ENCODE measurements around the gene HTR2A. TPM values are rescaled to one million over a fixed set of nuclear protein-coding genes. Genes with fewer than 3 reads are reported as not detected.

HTR2A gene
- total RNA-seq, 1 donor from 2014 or later: 0.19 TPM

DNA sequence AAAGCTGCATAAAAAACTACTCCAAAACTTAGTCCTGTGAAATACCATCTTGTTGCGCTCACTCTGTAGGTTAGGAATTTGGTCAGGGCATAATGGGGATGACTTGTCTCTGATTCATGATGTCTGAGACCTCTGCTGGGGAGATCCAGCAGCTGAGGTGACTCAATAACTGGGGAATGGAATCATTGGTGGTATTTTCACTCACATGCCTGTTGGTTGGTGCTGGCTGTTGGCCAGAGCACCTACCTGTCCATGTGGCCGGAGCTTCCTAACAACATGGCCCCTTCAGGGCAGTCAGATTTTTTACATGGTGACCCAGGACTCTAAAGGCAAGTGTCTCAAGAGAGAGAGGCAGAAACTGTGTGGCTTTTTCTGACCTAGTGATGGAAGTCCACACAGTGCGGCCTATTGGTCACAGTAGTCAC is 92.5 kb downstream of the HTR2A start:
- Histone ChIP-seq H3K9ac (no peak overlapping the region), H3K27ac (no peak overlapping the region), H3F3A (ENCODE audit: low read depth) (no peaks in the 10 kb centered on the region), H3K36me3 (no peaks in the 10 kb centered on the region), H3K27me3 (no peaks in the 10 kb centered on the region), H3K4me3 (no peak overlapping the region), H3K4me2 (no peak overlapping the region), H2AFZ (replicated peaks) (no peak overlapping the region), H3K9me3 (ENCODE audit: low read depth) (no peaks in the 10 kb centered on the region), H4K20me1 (ENCODE audit: low read depth) (no peaks in the 10 kb centered on the region), H3K4me1 (no peaks in the 10 kb centered on the region), H3K79me2 (ENCODE audit: low read depth) (no peaks in the 10 kb centered on the region)
- no peak for DNase-seq (ENCODE audit: low spot score)
- Mint-ChIP-seq H3K4me3 (no peak overlapping the region), H3K27me3 (ENCODE audit: insufficient read depth, low read depth) (no peaks in the 10 kb centered on the region), H3K36me3 (no peaks in the 10 kb centered on the region), H3K4me1 (no peaks in the 10 kb centered on the region), H3K9me3 (no peaks in the 10 kb centered on the region), H3K27ac (no peak overlapping the region)
- TF ChIP-seq, protein P1, sequence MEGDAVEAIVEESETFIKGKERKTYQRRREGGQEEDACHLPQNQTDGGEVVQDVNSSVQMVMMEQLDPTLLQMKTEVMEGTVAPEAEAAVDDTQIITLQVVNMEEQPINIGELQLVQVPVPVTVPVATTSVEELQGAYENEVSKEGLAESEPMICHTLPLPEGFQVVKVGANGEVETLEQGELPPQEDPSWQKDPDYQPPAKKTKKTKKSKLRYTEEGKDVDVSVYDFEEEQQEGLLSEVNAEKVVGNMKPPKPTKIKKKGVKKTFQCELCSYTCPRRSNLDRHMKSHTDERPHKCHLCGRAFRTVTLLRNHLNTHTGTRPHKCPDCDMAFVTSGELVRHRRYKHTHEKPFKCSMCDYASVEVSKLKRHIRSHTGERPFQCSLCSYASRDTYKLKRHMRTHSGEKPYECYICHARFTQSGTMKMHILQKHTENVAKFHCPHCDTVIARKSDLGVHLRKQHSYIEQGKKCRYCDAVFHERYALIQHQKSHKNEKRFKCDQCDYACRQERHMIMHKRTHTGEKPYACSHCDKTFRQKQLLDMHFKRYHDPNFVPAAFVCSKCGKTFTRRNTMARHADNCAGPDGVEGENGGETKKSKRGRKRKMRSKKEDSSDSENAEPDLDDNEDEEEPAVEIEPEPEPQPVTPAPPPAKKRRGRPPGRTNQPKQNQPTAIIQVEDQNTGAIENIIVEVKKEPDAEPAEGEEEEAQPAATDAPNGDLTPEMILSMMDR (IDR thresholded peaks at IDR 0.05): no peak
- TF ChIP-seq EZH2phosphoT487 (IDR thresholded peaks at IDR 0.05) (no peak), EZH2 (IDR thresholded peaks at IDR 0.05) (no peak)

DNA sequence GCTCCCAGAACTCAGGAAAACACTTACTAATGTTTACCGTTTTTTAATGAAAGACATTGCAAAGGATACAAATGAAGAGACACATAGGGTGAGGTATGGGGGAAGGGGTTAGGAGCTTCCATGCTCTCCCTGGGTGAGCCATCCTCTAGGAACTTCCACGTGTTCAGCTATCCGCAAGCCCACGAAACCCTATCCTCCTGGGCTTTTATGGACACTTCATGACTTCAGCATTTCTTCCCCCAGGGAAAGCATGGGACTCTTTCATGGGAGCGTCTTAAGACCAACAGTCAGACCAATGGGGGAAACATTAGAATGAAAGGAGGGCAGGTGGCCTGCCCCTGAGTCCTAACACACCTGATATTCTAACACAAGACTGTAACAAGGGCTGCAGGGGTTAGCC is 93.3 kb downstream of the HTR2A start:
- Histone ChIP-seq H3K27ac (no peak overlapping the region), H3F3A (ENCODE audit: low read depth) (no peaks in the 10 kb centered on the region), H2AFZ (replicated peaks) (no peak overlapping the region), H3K9ac (no peak overlapping the region), H3K27me3 (no peaks in the 10 kb centered on the region), H3K4me1 (no peaks in the 10 kb centered on the region), H3K79me2 (ENCODE audit: low read depth) (no peaks in the 10 kb centered on the region), H3K4me2 (no peak overlapping the region), H4K20me1 (ENCODE audit: low read depth) (no peaks in the 10 kb centered on the region), H3K36me3 (no peaks in the 10 kb centered on the region), H3K4me3 (no peak overlapping the region), H3K9me3 (ENCODE audit: low read depth) (no peaks in the 10 kb centered on the region)
- Mint-ChIP-seq H3K4me3 (no peak overlapping the region), H3K27ac (no peak overlapping the region), H3K4me1 (no peaks in the 10 kb centered on the region), H3K9me3 (no peaks in the 10 kb centered on the region), H3K36me3 (no peaks in the 10 kb centered on the region), H3K27me3 (ENCODE audit: insufficient read depth, low read depth) (no peaks in the 10 kb centered on the region)
- no peak for DNase-seq (ENCODE audit: low spot score)
- TF ChIP-seq, protein P1 (IDR thresholded peaks at IDR 0.05): no peak
- TF ChIP-seq EZH2phosphoT487 (IDR thresholded peaks at IDR 0.05) (no peak), EZH2 (IDR thresholded peaks at IDR 0.05) (no peak)

DNA sequence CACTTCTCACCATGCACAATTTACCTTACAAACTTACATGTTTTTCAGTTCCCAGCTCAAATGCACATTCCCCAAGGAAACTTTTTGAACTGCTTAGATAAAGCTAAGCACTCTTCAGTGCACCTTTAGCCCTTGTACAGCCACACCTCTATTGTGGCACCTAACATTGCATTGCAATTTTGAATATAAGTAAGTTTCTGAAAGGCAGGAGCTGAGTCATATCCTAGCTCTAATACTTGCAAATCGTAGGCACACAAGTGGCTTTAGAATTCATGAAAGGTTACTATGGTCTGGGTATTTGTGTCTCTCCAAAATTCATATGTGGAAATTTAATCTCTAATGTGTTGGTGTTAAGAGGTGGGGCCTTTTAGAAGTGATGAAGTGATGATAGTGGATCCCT is 95.0 kb downstream of the HTR2A start:
- Histone ChIP-seq H2AFZ (replicated peaks) (no peak overlapping the region), H3K9me3 (ENCODE audit: low read depth) (no peaks in the 10 kb centered on the region)
- TF ChIP-seq, protein P1 (IDR thresholded peaks at IDR 0.05): no peak
- TF ChIP-seq EZH2phosphoT487 (IDR thresholded peaks at IDR 0.05): no peak
- TF ChIP-seq EZH2 (IDR thresholded peaks at IDR 0.05): no peak

More for the DNA sequence above, 95.0 kb downstream of the HTR2A start:
- H3K27ac Mint-ChIP-seq: no peak overlapping the region
- H3K36me3 ChIP-seq: no peaks in the 10 kb centered on the region
- H3F3A ChIP-seq (ENCODE audit: low read depth): peaks cover 8% of the 10 kb centered on the region
- H3K4me3 Mint-ChIP-seq: no peak overlapping the region
- no peak overlapping the region for H3K4me2 ChIP-seq
- H3K4me1 Mint-ChIP-seq: peaks cover 11% of the 10 kb centered on the region
- H3K4me1 ChIP-seq: peaks cover 6% of the 10 kb centered on the region
- no peaks in the 10 kb centered on the region for H3K36me3 Mint-ChIP-seq
- no peak overlapping the region for H3K4me3 ChIP-seq
- H3K79me2 ChIP-seq (ENCODE audit: low read depth): no peaks in the 10 kb centered on the region
- H3K27me3 ChIP-seq: no peaks in the 10 kb centered on the region
- no peak for DNase-seq (ENCODE audit: low spot score)
- no peak overlapping the region for H3K27ac ChIP-seq
- no peaks in the 10 kb centered on the region for H4K20me1 ChIP-seq (ENCODE audit: low read depth)
- no peaks in the 10 kb centered on the region for H3K9me3 Mint-ChIP-seq
- H3K9ac ChIP-seq: no peak overlapping the region
- H3K27me3 Mint-ChIP-seq (ENCODE audit: insufficient read depth, low read depth): no peaks in the 10 kb centered on the region

All from neural progenitor cell (in vitro differentiated cells).